GM19455 (cell line): ENCODE measurements around the gene DGCR8.

Source experiments
- ATAC-seq: cut with Tn5 transposase; IDR thresholded peaks from one replicate; pipeline ENCODE4 v1.9.1; 2021; ENCODE audit not compliant: unreplicated experiment

Gene DGCR8

DNA sequence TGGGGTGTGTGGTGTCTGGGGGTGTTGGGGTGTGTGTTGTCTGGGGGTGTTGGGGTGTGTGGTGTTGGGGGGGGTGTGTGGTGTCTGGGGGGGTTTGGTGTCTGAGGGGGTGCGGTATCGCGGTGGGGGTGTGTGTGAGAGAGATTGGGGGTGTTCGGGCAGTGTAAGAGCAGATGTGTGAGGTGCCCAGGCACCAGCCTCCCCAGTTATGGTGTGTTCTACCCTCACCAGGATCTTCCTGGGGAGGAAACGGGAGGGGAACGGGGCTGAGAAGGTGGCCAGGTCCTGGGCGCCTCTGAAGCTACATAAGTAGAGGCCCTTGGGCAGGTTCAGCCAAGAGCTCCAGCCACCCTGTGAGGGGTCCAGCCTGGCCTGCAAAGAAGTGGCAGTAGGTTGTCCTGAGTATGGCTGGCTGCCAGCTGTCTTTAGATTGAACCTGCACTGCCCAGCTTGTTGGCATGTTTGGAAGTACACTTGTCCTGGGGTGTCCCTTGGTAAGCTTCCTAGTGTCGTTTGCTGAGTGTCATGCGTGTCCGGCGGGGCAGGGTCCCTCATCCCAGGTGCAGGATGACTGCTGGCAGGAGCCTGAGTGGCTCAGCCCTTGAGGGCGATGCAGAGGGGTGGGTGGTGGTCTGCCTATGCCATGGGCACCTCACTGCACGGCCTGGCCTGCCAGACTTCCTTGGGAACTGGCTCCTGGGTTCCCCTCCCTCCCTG is 43.5 kb downstream of the DGCR8 start:
- no peak for ATAC-seq

- no peak for ATAC-seq
Measured at GRCh38 chr22:20124083-20124787, 44.2 kb downstream of the DGCR8 start.

GRCh38 chr22:20125201-20126174 is 45.4 kb downstream of the DGCR8 start:
- no peak for ATAC-seq

GRCh38 chr22:20126284-20127029 is 46.4 kb downstream of the DGCR8 start:
- ATAC-seq, result no peak

DNA sequence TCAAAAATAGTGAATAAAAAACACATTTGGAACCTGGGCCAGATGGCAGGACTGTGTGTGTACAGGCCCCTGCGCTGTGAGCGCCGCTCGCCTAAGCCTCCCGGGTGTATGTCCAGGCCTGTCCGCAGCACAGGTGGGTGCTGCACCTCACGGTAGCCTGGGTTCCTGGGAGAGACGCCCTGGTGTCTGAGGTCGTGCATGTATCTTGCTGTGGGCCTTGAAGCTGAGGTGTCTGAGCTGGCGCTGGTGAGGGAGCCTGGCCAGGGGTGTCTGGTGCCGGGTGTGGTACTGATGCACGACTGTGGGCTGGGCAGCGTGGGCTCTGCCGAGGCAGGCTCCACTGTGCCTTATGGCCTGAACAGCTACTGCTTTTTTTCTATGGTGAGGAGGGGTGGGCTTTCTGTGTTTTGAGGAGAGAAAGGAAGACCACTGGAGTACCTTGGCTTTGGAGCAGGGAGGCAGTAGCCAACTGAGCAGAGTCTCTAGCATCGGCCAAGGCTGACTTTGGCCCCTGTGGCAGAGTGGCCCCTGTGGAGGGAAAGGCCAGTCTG is 47.4 kb downstream of the DGCR8 start:
- ATAC-seq, result no peak

DNA sequence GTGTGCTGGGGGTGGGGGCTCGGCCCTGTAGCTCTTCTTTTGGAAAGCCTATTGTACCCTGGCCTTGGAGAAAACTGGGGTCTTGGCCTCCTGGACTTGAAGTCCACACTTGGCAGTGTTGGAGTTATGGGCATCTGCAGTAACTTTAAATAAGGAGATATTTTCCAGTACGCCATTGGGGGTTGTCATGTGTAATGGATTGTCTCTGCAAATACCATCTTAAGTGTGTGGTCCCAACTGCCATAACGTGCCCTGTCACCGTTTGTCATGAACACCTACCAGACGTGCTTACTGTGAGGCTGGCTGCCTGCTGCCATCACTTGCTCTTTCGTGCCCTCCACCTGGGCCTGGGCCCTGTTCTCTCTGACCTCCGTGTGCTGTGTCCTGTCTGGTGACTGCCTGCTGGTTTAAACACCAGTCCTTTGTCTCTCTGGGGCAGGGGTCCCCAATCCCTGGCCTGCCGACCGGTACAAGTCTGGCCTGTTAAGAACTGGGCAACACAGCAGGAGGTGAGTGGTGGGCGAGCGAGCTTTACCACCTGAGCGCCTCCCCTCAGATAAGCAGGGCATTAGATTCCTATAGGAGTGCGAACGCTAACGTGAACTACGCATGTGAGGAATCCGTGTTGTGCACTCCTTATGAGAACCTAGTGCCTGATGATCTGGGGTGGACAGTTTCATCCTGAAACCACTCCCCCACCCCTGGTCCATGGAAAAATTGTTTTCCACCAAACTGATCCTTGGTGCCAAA is 48.0 kb downstream of the DGCR8 start:
- ATAC-seq, result no peak

DNA sequence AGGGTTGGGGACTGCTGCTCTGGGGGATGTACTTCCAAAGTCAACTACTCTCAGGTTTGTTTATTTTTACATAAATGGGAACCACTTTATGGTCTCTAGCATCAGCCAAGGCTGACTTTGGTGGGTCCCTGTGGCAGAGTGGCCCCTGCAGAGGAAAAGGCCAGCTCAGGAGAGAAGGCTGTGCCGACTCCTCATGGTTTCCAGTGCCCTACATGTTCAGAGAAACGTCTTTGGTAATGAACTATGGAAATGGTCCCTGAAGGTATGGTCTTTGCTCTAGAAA is 48.5 kb downstream of the DGCR8 start:
- ATAC-seq, result no peak

- ATAC-seq, result no peak
Measured at GRCh38 chr22:20128902-20129746, 49.1 kb downstream of the DGCR8 start.

GRCh38 chr22:20129747-20130014 is 49.6 kb downstream of the DGCR8 start:
- no peak for ATAC-seq

DNA sequence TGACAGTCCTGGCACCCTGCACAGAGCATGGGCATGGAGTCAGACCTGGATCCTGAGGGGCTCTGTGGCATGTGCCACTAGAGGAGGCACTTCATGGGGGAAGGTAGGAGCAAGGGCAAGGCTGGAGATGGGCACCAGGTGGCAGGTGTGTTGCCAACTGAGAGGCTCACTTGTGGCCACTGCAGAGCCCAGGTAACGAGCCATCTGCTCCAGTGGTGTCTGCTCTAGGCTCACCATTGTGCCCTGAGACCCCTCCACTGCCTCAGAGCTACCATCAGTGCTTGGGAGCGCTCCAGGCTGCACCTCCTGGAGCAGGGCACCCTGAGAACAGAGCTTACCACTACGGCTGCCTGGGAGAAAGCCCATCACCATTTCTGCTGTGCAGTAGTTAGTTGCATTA is 50.3 kb downstream of the DGCR8 start:
- no peak for ATAC-seq

- no peak for ATAC-seq
Measured at GRCh38 chr22:20130731-20131596, 50.9 kb downstream of the DGCR8 start.

DNA sequence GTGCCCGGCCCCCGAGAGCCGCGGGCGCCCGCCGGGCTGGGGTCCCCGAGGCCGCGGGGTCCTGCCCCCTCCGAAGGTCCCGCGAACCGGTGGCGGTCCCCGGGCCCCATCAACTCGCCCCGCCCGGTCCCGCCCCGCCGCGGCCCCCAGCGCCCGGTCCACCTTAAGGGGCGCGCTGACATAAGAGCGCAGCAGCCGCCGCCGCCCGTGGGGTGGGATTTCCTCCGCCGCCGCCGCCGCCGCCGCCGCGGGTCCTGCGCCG is 51.5 kb downstream of the DGCR8 start, which contains the start of gene ZDHHC8:
Gene ZDHHC8, plus strand, starts transcription at position 208 of the 262 bp plus-strand sequence. CDS start 144 bp downstream, outside the sequence.
- ATAC-seq, result no peak

- ATAC-seq, result no peak
Measured at GRCh38 chr22:20131859-20132685, 52.0 kb downstream of the DGCR8 start.

GRCh38 chr22:20132686-20133246 is 52.7 kb downstream of the DGCR8 start:
- ATAC-seq, result no peak

- no peak for ATAC-seq
Measured at GRCh38 chr22:20133930-20134549, 54.0 kb downstream of the DGCR8 start.

DNA sequence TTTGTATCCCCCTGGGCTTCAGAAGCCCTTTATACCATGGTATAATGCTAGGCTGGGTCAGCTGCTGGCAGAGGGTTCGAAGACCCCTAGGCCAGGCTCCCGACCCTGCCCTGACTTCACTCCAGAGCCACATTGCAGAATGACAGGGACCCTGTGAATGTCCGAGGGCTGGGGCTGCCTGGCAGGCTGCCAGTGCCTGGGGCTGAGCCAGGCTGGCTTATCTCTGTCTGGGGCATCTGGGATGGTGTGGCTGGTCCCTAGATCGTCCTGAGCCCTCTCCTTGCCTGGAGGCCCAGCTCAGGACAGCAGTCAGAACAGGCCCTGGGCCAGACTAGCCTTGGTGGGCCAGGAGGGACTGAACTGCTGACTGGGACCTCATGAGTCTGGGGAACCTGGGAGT is 55.2 kb downstream of the DGCR8 start:
- ATAC-seq, result no peak
